H1 (cell line): ENCODE data around the gene CHCHD3. TPM values are rescaled to one million over a fixed set of nuclear protein-coding genes. Genes with fewer than 3 reads are reported as not detected.

Experiments
- CTCF ChIA-PET: fragments of 300-600 bp; sonication (Branson Sonifier 250); formaldehyde crosslinking; loops from one replicate; lab custom pipeline; 2021; ENCODE audit not compliant: partially characterized antibody; lab: Charles Lee
- POLR2A ChIA-PET: fragments of 300-600 bp; sonication (Branson Sonifier 250); formaldehyde crosslinking; loops from one replicate; lab custom pipeline; 2021; ENCODE audit warnings: inconsistent platforms; ENCODE audit not compliant: partially characterized antibody; lab: Charles Lee
- DNase-seq, 2 experiments: peaks; one replicate each; pipeline versions ENCODE4 v3.0.0 to v3.0.0-alpha.2; 2010 to 2022; ENCODE audit warnings: low spot score in 2 of 2, low read depth in 1 of 2, mixed read lengths in 1 of 2
- FAIRE-seq: peaks from 2 replicates; lab custom pipeline; 2011; peaks lifted over from hg19 to GRCh38; lab: Jason Lieb, UNC
- H2AFZ ChIP-seq: 2 replicates; pipeline ENCODE4 v1.8.1; 2012; ENCODE audit warnings: low read length, inconsistent platforms
- H2AK5ac ChIP-seq: 2 replicates; pipeline ENCODE4 v1.6.1; 2013; ENCODE audit warnings: low read depth, low read length
- H2BK120ac ChIP-seq: replicated peaks from 2 replicates; pipeline ENCODE3; 2013; ENCODE audit warnings: low read depth, low read length, inconsistent platforms
- H2BK12ac ChIP-seq: 2 replicates; pipeline ENCODE4 v1.6.1; 2013; ENCODE audit warnings: low read depth, low read length
- H2BK15ac ChIP-seq: 2 replicates; pipeline ENCODE4 v1.6.1; 2013; ENCODE audit warnings: low read length
- H2BK20ac ChIP-seq: 2 replicates; pipeline ENCODE4 v1.6.1; 2013; ENCODE audit warnings: low read length
- H2BK5ac ChIP-seq: 2 replicates; pipeline ENCODE4 v1.6.1; 2013; ENCODE audit warnings: low read depth, low read length
- H3K14ac ChIP-seq: 2 replicates; pipeline ENCODE4 v1.6.1; 2013; ENCODE audit warnings: inconsistent platforms; ENCODE audit not compliant: insufficient read length
- H3K18ac ChIP-seq: 2 replicates; pipeline ENCODE4 v1.6.1; 2013; ENCODE audit warnings: low read length; ENCODE audit errors: extremely low read depth
- H3K23ac ChIP-seq: 2 replicates; pipeline ENCODE4 v1.6.1; 2013; ENCODE audit warnings: inconsistent platforms; ENCODE audit not compliant: insufficient read length
- H3K23me2 ChIP-seq: 2 replicates; pipeline ENCODE4 v1.6.1; 2013; ENCODE audit warnings: low read depth, low read length
- H3K27ac ChIP-seq: 2 replicates; pipeline ENCODE4 v1.6.1; 2011; ENCODE audit warnings: low read depth, low read length, inconsistent platforms
- H3K27me3 ChIP-seq, 4 experiments: replicated peaks in 1 of 4; 1 replicate in 1 of 4; 2 replicates in 3 of 4; pipeline versions ENCODE4 v1.6.1 to v1.8.1; 2011 to 2013; ENCODE audit warnings: low read length in 3 of 4, mild to moderate bottlenecking in 3 of 4, inconsistent platforms in 2 of 4, mixed read lengths in 2 of 4, moderate library complexity in 1 of 4; ENCODE audit not compliant: control insufficient read depth in 3 of 4, insufficient read depth in 3 of 4; ENCODE audit errors: extremely low read depth in 1 of 4
- H3K36me3 ChIP-seq, 4 experiments: 2 replicates each; pipeline versions ENCODE4 v1.6.1 to v1.8.1; 2011 to 2013; ENCODE audit warnings: mild to moderate bottlenecking in 4 of 4, low read length in 3 of 4, moderate library complexity in 2 of 4, control low read depth in 1 of 4, inconsistent platforms in 1 of 4; ENCODE audit not compliant: insufficient read depth in 4 of 4, control insufficient read depth in 2 of 4
- H3K4ac ChIP-seq: replicated peaks from 2 replicates; pipeline ENCODE3; 2013; ENCODE audit warnings: low read length, low read depth, mixed read lengths, inconsistent platforms; ENCODE audit not compliant: insufficient read length
- H3K4me1 ChIP-seq, 4 experiments: replicated peaks in 1 of 4; 1 replicate in 1 of 4; 2 replicates in 3 of 4; pipeline versions ENCODE4 v1.6.1 to v1.8.1; 2011 to 2013; ENCODE audit warnings: low read length in 3 of 4, inconsistent platforms in 2 of 4, mixed read lengths in 1 of 4; ENCODE audit not compliant: insufficient read depth in 4 of 4, control insufficient read depth in 3 of 4
- H3K4me2 ChIP-seq, 2 experiments: 2 replicates each; pipeline versions ENCODE4 v1.6.1 to v1.8.1; 2011 to 2013; ENCODE audit warnings: low read depth in 2 of 2, low read length in 2 of 2, control low read depth in 1 of 2, inconsistent platforms in 1 of 2, mild to moderate bottlenecking in 1 of 2; ENCODE audit not compliant: insufficient read depth in 1 of 2
- H3K4me3 ChIP-seq, 4 experiments: fragments of 200-600, 300-600 bp in 1 of 4; sonication (generic), shearing (Covaris generic), sonication (Bioruptor Twin) in 1 of 4; 2 replicates each; pipeline versions ENCODE4 v1.5.1 to v1.8.1; 2011 to 2016; ENCODE audit warnings: low read length in 4 of 4, low read depth in 3 of 4, control low read depth in 2 of 4, inconsistent platforms in 2 of 4, mild to moderate bottlenecking in 2 of 4, mixed read lengths in 1 of 4, moderate library complexity in 1 of 4; ENCODE audit not compliant: insufficient read depth in 2 of 4; ENCODE audit errors: extremely low read depth in 1 of 4
- H3K56ac ChIP-seq: replicated peaks from 2 replicates; pipeline ENCODE3; 2013; ENCODE audit warnings: low read depth, mild to moderate bottlenecking, mixed read lengths, low read length, inconsistent platforms; ENCODE audit not compliant: insufficient read length
- H3K79me1 ChIP-seq: 2 replicates; pipeline ENCODE4 v1.6.1; 2013; ENCODE audit warnings: low read depth, low read length, control low read depth
- H3K79me2 ChIP-seq, 2 experiments: 2 replicates each; pipeline versions ENCODE4 v1.6.1 to v1.8.1; 2012 to 2013; ENCODE audit warnings: low read length in 2 of 2, mild to moderate bottlenecking in 2 of 2, inconsistent platforms in 1 of 2; ENCODE audit not compliant: insufficient read depth in 2 of 2, control insufficient read depth in 1 of 2
- H3K9ac ChIP-seq, 4 experiments: replicated peaks in 1 of 4; 1 replicate in 1 of 4; 2 replicates in 3 of 4; pipeline versions ENCODE4 v1.6.1 to v1.8.1; 2011 to 2013; ENCODE audit warnings: low read depth in 3 of 4, low read length in 3 of 4, control low read depth in 2 of 4, mild to moderate bottlenecking in 2 of 4, moderate library complexity in 2 of 4, inconsistent platforms in 1 of 4; ENCODE audit errors: extremely low read depth in 1 of 4
- H3K9me3 ChIP-seq, 2 experiments: 2 replicates each; pipeline versions ENCODE4 v1.6.1 to v1.8.1; 2012 to 2013; ENCODE audit warnings: mild to moderate bottlenecking in 2 of 2, moderate library complexity in 2 of 2, control low read depth in 1 of 2, inconsistent platforms in 1 of 2, low read depth in 1 of 2, low read length in 1 of 2, mixed read lengths in 1 of 2; ENCODE audit not compliant: insufficient read depth in 2 of 2
- H4K20me1 ChIP-seq, 2 experiments: replicated peaks in 1 of 2; 2 replicates each; pipeline versions ENCODE3 to v1.8.1; 2011 to 2013; ENCODE audit warnings: inconsistent platforms in 2 of 2, low read length in 2 of 2, mild to moderate bottlenecking in 1 of 2; ENCODE audit not compliant: insufficient read depth in 2 of 2, control insufficient read depth in 1 of 2
- H4K5ac ChIP-seq: 2 replicates; pipeline ENCODE4 v1.6.1; 2013; ENCODE audit warnings: low read length, low read depth, mixed read lengths, inconsistent platforms; ENCODE audit not compliant: insufficient read length
- H4K8ac ChIP-seq: 2 replicates; pipeline ENCODE4 v1.8.0; 2013; ENCODE audit warnings: mild to moderate bottlenecking, moderate library complexity, low read length, inconsistent platforms; ENCODE audit not compliant: insufficient read depth; ENCODE audit errors: extremely low read depth
- H4K91ac ChIP-seq: replicated peaks from 2 replicates; pipeline ENCODE3; 2013; ENCODE audit warnings: low read length, mixed read lengths, inconsistent platforms; ENCODE audit not compliant: insufficient read length
- CBX8 ChIP-seq: fragments of 300-800, 300-1000 bp; sonication (generic); IDR thresholded peaks from 2 replicates; pipeline ENCODE4 v1.7.1; 2016; ENCODE audit warnings: low read depth, low read length, borderline replicate concordance
- CHD2 ChIP-seq: IDR thresholded peaks from 2 replicates; pipeline ENCODE4 v1.6.1; 2012; ENCODE audit warnings: low read length, improper control_type of control experiment
- E2F6 ChIP-seq: IDR thresholded peaks from 2 replicates; pipeline ENCODE4 v1.6.1; 2012; ENCODE audit warnings: inconsistent platforms
- SAP30 ChIP-seq: fragments of 300-600 bp; sonication (generic); IDR thresholded peaks from 2 replicates; pipeline ENCODE4 v1.7.1; 2012; ENCODE audit warnings: low read length, moderate library complexity, mild to moderate bottlenecking, inconsistent platforms; ENCODE audit not compliant: insufficient read depth, insufficient replicate concordance
- TAF7 ChIP-seq: optimal IDR thresholded peaks from 2 replicates; pipeline ENCODE3; 2011; ENCODE audit warnings: low read depth, mild to moderate bottlenecking, inconsistent platforms, low read length, moderate library complexity, borderline replicate concordance
- WGBS, 2 experiments: shearing (Covaris generic) in 1 of 2; methylation state at CpG; one replicate each; pipeline versions ENCODE4 v1.1.6 to v1.1.7; 2013 to 2015; ENCODE audit warnings: low lambda C conversion rate in 2 of 2, mixed read lengths in 2 of 2, inconsistent platforms in 1 of 2, low coverage in 1 of 2, missing lambda C conversion rate in 1 of 2; ENCODE audit not compliant: insufficient replicate concordance in 2 of 2, insufficient coverage in 1 of 2, insufficient read length in 1 of 2; ENCODE audit errors: extremely low coverage in 1 of 2, missing lambda C conversion rate in 1 of 2; 5-methylcytosine and 5-hydroxymethylcytosine counted together
- polyA plus RNA-seq, 7 experiments: library from polyadenylated mRNA; depleted of rRNA in 3 of 7; stranded (reverse) in 5 of 7; unstranded in 2 of 7; fragments of >200 nt in 5 of 7; fragments of 200-250 nt in 2 of 7; gene quantifications; 1 replicate in 5 of 7; 2 replicates in 1 of 7; 4 replicates in 1 of 7; pipeline versions ENCODE4 v1.2.1 to v1.2.3, GENCODE V29; 2011 to 2013; ENCODE audit warnings: missing spikeins in 2 of 7, mixed read lengths in 2 of 7
- total RNA-seq: library from RNA; stranded (reverse); fragmentation: NEBNext Ultra II Directional; extraction: Animal tissue kit (Norgen Biotek cat#: 25700); gene quantifications from 2 replicates; pipeline ENCODE4 v1.2.1, GENCODE V29; 2021
- TF ChIP-seq, protein P1 (sequence below): IDR thresholded peaks from 2 replicates; pipeline ENCODE4 v1.6.1; 2011; ENCODE audit warnings: low read length, improper control_type of control experiment
- TF ChIP-seq, protein P2 (sequence below): IDR thresholded peaks from 2 replicates; pipeline ENCODE4 v1.6.1; 2012; ENCODE audit warnings: inconsistent platforms

The CHCHD3 gene
- total and polyA plus RNA-seq, 2 of the 8 experiments (the other 6 are each of a cell fraction or from before 2014, with no cell fraction given), result 42.9 to 137 TPM

DNA sequence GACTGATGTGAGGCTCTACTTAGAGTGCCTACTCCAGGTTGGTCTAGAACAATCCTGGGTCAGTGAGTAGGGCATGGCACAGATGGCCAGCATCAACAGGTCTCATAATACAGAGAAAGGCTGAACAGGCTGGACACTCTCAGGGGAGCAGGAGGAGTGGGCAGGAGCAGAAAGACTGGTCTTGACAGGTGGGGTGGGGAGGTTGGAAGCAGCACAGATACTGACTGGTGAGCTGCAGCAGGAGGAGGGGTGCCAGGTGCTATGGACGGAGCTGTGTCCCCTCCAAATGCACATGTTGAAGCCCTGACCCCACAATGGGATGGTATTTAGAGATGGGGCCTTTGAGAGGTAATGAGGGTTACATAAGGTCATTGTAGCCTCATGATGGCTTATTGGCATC is 315.2 kb downstream of the CHCHD3 start:
- H2AK5ac ChIP-seq, result no peak overlapping the region
- H3K36me3 ChIP-seq, result no peaks in the 10 kb centered on the region
- no peaks in the 10 kb centered on the region for H4K20me1 ChIP-seq
- H4K8ac ChIP-seq, result no peak overlapping the region
- H3K9ac ChIP-seq, result no peak overlapping the region
- H3K79me1 ChIP-seq, result no peaks in the 10 kb centered on the region
- H3K23ac ChIP-seq, result no peak overlapping the region
- H2BK15ac ChIP-seq, result no peak overlapping the region
- H2AFZ ChIP-seq, result no peak overlapping the region
- WGBS, 2 experiments, result 100% methylated on average over 1 of the region's 1 CpG; no CpG with 5 or more reads in 1 of the 2 experiments
- DNase-seq, result no peak
- no peak overlapping the region for H3K4ac ChIP-seq
- CTCF ChIA-PET, result interaction anchor here (1.5 kb wide), 1 partner anchor 14 kb away, joined by 5 read pairs; no protein-coding TSS in a partner anchor
- H3K27me3 ChIP-seq, result no peaks in the 10 kb centered on the region
- POLR2A ChIA-PET, result no interaction called here
- H2BK12ac ChIP-seq, result no peak overlapping the region
- H3K4me2 ChIP-seq, result no peak overlapping the region
- H3K9me3 ChIP-seq, result peaks cover 0 to 3% of the 10 kb centered on the region in 2 experiments; a peak in 1 of 4 replicates
- TF ChIP-seq TAF7 (no peak), CHD2 (no peak), E2F6 (no peak), SAP30 (no peak), CBX8 (no peak)
- TF ChIP-seq, protein P1, sequence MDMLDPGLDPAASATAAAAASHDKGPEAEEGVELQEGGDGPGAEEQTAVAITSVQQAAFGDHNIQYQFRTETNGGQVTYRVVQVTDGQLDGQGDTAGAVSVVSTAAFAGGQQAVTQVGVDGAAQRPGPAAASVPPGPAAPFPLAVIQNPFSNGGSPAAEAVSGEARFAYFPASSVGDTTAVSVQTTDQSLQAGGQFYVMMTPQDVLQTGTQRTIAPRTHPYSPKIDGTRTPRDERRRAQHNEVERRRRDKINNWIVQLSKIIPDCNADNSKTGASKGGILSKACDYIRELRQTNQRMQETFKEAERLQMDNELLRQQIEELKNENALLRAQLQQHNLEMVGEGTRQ, result no peak
- TF ChIP-seq, protein P2, sequence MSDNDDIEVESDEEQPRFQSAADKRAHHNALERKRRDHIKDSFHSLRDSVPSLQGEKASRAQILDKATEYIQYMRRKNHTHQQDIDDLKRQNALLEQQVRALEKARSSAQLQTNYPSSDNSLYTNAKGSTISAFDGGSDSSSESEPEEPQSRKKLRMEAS, result no peak
- H2BK20ac ChIP-seq, result no peak overlapping the region
- H3K14ac ChIP-seq, result no peak overlapping the region
- H3K79me2 ChIP-seq, result no peaks in the 10 kb centered on the region
- no peaks in the 10 kb centered on the region; the same call in 1 of the 2 replicates for H3K23me2 ChIP-seq
- H3K4me1 ChIP-seq, result peaks cover 0 to 4% (median 2%) of the 10 kb centered on the region in 4 experiments; a peak in 2 of 7 replicates
- no peak overlapping the region for H3K56ac ChIP-seq
- H3K18ac ChIP-seq, result no peak overlapping the region
- no peak overlapping the region for H3K27ac ChIP-seq
- no peak overlapping the region for H2BK120ac ChIP-seq
- no peak overlapping the region for H4K91ac ChIP-seq
- H4K5ac ChIP-seq, result no peak overlapping the region
- no peak overlapping the region for H2BK5ac ChIP-seq
- no peak overlapping the region for H3K4me3 ChIP-seq
- no peak for FAIRE-seq
